ENCODE measurements around the gene NXNL1. TPM values are rescaled to one million over a fixed set of nuclear protein-coding genes. Genes with fewer than 3 reads are reported as not detected.

NXNL1 gene
- total and polyA plus RNA-seq, 9 of the 15 experiments (the other 6 are each of a cell fraction or from before 2014, with no cell fraction given): not detected

DNA sequence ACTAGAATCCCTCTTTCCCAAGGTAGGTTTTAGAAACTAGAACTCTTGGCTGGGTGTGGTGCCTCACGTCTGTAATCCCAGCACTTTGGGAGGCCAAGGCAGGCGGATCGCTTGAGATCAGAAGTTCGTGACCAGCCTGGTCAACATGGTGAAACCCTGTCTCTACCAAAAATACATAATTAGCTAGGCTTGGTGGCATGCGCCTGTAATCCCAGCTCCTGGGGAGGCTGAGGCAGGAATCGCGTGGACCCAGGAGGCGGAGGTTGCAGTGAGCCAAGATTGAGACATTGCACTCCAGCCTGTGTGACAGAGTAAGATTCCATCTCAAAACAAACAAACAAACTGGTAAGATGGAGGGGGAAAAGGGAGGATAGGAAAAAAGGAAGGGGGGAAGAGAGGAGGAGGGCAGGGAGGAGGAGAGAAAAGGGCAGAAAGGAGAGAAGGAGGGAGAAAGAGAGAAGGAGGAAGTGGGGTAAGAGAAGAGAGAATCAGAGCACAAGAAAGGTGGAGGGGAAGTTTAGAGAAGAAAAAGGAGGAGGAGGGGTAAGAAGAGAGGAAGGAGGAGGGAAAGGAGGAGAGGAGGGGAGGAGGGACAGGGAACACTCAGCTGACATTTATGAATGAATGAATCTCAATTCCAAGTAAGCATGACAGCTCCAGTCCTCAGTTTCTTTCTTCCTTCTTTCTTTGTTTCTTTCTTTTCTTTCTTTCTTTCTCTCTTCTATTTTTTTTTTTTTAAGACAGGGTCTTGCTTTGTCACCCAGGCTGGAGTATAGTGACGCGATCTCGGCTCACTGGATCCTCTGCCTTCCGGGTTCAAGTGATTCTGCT, 7.0 kb upstream of the NXNL1 start (continued):
- no peak for TF ChIP-seq ZNF217 (CRISPR knock-in tag; IDR thresholded peaks at IDR 0.05)
- no peak for TF ChIP-seq COPS2 (conservative IDR thresholded peaks at IDR 0.05)
- TF ChIP-seq CEBPG (CRISPR knock-in tag; IDR thresholded peaks at IDR 0.05): no peak
- no peak for TF ChIP-seq CEBPG (tag; conservative IDR thresholded peaks at IDR 0.05 in 1 of 2, IDR thresholded peaks at IDR 0.05 in 1 of 2)
- peak; percentile 94 for TF ChIP-seq ZNF263 (CRISPR knock-in tag; IDR thresholded peaks at IDR 0.05; ENCODE audit: borderline replicate concordance)
- TF ChIP-seq ZBED1 (IDR thresholded peaks at IDR 0.05): no peak
- no peak for TF ChIP-seq KDM2B (CRISPR knock-in tag; IDR thresholded peaks at IDR 0.05)
- no peak for TF ChIP-seq TAF7 (tag; IDR thresholded peaks at IDR 0.05)
- no peak for TF ChIP-seq KLF13 (tag; IDR thresholded peaks at IDR 0.05; ENCODE audit: borderline replicate concordance, low read depth)
- no peak for TF ChIP-seq ZNF140 (CRISPR knock-in tag; IDR thresholded peaks at IDR 0.05)
- TF ChIP-seq, protein P1, sequence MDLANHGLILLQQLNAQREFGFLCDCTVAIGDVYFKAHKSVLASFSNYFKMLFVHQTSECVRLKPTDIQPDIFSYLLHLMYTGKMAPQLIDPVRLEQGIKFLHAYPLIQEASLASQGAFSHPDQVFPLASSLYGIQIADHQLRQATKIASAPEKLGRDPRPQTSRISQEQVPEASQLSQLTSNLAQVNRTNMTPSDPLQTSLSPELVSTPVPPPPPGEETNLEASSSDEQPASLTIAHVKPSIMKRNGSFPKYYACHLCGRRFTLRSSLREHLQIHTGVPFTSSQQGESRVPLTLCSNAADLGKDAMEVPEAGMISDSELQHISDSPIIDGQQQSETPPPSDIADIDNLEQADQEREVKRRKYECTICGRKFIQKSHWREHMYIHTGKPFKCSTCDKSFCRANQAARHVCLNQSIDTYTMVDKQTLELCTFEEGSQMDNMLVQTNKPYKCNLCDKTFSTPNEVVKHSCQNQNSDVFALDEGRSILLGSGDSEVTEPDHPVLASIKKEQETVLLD (IDR thresholded peaks at IDR 0.05): peak; percentile 74; the same call in 1 of the 2 replicates
- no peak for TF ChIP-seq ZNF707 (CRISPR knock-in tag; conservative IDR thresholded peaks at IDR 0.05)
- no peak for TF ChIP-seq L3MBTL2 (IDR thresholded peaks at IDR 0.05)
- TF ChIP-seq, protein P2, sequence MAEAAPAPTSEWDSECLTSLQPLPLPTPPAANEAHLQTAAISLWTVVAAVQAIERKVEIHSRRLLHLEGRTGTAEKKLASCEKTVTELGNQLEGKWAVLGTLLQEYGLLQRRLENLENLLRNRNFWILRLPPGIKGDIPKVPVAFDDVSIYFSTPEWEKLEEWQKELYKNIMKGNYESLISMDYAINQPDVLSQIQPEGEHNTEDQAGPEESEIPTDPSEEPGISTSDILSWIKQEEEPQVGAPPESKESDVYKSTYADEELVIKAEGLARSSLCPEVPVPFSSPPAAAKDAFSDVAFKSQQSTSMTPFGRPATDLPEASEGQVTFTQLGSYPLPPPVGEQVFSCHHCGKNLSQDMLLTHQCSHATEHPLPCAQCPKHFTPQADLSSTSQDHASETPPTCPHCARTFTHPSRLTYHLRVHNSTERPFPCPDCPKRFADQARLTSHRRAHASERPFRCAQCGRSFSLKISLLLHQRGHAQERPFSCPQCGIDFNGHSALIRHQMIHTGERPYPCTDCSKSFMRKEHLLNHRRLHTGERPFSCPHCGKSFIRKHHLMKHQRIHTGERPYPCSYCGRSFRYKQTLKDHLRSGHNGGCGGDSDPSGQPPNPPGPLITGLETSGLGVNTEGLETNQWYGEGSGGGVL (CRISPR knock-in tag; IDR thresholded peaks at IDR 0.05): no peak
- peak; percentile 41; the same call in 1 of the 2 replicates for TF ChIP-seq ARID1B (IDR thresholded peaks at IDR 0.05)
- TF ChIP-seq ZNF584 (CRISPR knock-in tag; IDR thresholded peaks at IDR 0.05; ENCODE audit: low read depth): no peak
- TF ChIP-seq, protein P3, sequence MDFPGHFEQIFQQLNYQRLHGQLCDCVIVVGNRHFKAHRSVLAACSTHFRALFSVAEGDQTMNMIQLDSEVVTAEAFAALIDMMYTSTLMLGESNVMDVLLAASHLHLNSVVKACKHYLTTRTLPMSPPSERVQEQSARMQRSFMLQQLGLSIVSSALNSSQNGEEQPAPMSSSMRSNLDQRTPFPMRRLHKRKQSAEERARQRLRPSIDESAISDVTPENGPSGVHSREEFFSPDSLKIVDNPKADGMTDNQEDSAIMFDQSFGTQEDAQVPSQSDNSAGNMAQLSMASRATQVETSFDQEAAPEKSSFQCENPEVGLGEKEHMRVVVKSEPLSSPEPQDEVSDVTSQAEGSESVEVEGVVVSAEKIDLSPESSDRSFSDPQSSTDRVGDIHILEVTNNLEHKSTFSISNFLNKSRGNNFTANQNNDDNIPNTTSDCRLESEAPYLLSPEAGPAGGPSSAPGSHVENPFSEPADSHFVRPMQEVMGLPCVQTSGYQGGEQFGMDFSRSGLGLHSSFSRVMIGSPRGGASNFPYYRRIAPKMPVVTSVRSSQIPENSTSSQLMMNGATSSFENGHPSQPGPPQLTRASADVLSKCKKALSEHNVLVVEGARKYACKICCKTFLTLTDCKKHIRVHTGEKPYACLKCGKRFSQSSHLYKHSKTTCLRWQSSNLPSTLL (IDR thresholded peaks at IDR 0.05): 0 out of 2 replicates have a peak, but pooled peaks have one; percentile 21
- TF ChIP-seq, protein P4, sequence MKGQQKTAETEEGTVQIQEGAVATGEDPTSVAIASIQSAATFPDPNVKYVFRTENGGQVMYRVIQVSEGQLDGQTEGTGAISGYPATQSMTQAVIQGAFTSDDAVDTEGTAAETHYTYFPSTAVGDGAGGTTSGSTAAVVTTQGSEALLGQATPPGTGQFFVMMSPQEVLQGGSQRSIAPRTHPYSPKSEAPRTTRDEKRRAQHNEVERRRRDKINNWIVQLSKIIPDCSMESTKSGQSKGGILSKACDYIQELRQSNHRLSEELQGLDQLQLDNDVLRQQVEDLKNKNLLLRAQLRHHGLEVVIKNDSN (CRISPR knock-in tag; IDR thresholded peaks at IDR 0.05): no peak
- no peak for TF ChIP-seq NCOR1 (IDR thresholded peaks at IDR 0.05)
- TF ChIP-seq, protein P5, sequence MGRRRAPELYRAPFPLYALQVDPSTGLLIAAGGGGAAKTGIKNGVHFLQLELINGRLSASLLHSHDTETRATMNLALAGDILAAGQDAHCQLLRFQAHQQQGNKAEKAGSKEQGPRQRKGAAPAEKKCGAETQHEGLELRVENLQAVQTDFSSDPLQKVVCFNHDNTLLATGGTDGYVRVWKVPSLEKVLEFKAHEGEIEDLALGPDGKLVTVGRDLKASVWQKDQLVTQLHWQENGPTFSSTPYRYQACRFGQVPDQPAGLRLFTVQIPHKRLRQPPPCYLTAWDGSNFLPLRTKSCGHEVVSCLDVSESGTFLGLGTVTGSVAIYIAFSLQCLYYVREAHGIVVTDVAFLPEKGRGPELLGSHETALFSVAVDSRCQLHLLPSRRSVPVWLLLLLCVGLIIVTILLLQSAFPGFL (CRISPR knock-in tag; IDR thresholded peaks at IDR 0.05): no peak
- no peak for TF ChIP-seq ZNF253 (CRISPR knock-in tag; conservative IDR thresholded peaks at IDR 0.05)
